Muscle layer of duodenum (tissue), 2 donors: ENCODE data around the gene ITGB1BP1.

Experiments used
- H3K27ac ChIP-seq: one replicate; pipeline ENCODE4 v1.7.0; 2013; ENCODE audit warnings: mild to moderate bottlenecking, low read length
- H3K27me3 ChIP-seq: one replicate; pipeline ENCODE4 v1.7.0; 2013; ENCODE audit warnings: low read depth, mild to moderate bottlenecking, control low read depth, low read length
- H3K36me3 ChIP-seq, 2 donors: one replicate each; pipeline ENCODE4 v1.7.0; 2013; ENCODE audit warnings: low read length in 2 of 2, control low read depth in 1 of 2, mild to moderate bottlenecking in 1 of 2; ENCODE audit not compliant: insufficient read depth in 2 of 2, control insufficient read depth in 1 of 2
- H3K4me1 ChIP-seq, 2 donors: one replicate each; pipeline ENCODE4 v1.7.0; 2013; ENCODE audit warnings: low read length in 2 of 2, mild to moderate bottlenecking in 2 of 2, control low read depth in 1 of 2, moderate library complexity in 1 of 2; ENCODE audit not compliant: insufficient read depth in 2 of 2, control insufficient read depth in 1 of 2
- H3K4me3 ChIP-seq, 2 donors: one replicate each; pipeline ENCODE4 v1.7.0; 2013; ENCODE audit warnings: low read length in 2 of 2, low read depth in 1 of 2, mild to moderate bottlenecking in 1 of 2
- H3K9me3 ChIP-seq, 2 donors: one replicate each; pipeline ENCODE4 v1.7.0; 2013; ENCODE audit warnings: low read length in 2 of 2, control low read depth in 1 of 2, mild to moderate bottlenecking in 1 of 2; ENCODE audit not compliant: control insufficient read depth in 1 of 2
- donor health status: healthy.

The ITGB1BP1 gene

GRCh38 chr2:9460441-9461017 is 37.2 kb upstream of the ITGB1BP1 start:
- no peak overlapping the region for H3K4me3 ChIP-seq
- no peaks in the 10 kb centered on the region for H3K27me3 ChIP-seq
- H3K36me3 ChIP-seq, result peaks cover 19 to 21% of the 10 kb centered on the region in 2 donors
- H3K9me3 ChIP-seq, result no peaks in the 10 kb centered on the region
- H3K27ac ChIP-seq, result no peak overlapping the region
- H3K4me1 ChIP-seq, result peaks cover 0 to 3% of the 10 kb centered on the region in 2 donors

DNA sequence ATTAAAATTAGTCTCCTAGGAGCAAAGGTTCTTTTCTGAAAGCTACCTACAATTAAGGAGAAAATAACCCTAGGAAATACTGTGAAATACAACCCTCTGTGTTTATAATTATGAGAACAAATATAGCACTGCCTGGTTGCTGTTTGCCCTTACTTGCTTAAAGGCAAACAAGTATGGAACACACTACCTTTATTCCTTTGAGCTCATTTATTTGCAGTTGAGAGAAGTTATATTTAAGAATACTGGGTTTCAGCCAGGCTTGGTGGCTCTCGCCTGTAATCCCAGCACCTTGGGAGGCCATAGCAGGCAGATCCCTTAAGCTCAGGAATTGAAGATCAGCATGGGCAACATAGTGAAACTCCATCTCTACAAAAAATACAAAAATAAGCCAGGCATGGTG is 27.9 kb upstream of the ITGB1BP1 start:
- Histone ChIP-seq H3K36me3 (peaks cover 9 to 42% of the 10 kb centered on the region in 2 donors), H3K9me3 (no peaks in the 10 kb centered on the region), H3K27me3 (no peaks in the 10 kb centered on the region), H3K4me1 (no peaks in the 10 kb centered on the region), H3K4me3 (no peak overlapping the region), H3K27ac (no peak overlapping the region)

- no peak overlapping the region for H3K27ac ChIP-seq
- H3K4me3 ChIP-seq, result no peak overlapping the region
- peaks cover 29 to 48% of the 10 kb centered on the region in 2 donors for H3K36me3 ChIP-seq
- no peaks in the 10 kb centered on the region for H3K4me1 ChIP-seq
- no peaks in the 10 kb centered on the region for H3K27me3 ChIP-seq
- H3K9me3 ChIP-seq, result no peaks in the 10 kb centered on the region
Observed at GRCh38 chr2:9445089-9445488, 21.8 kb upstream of the ITGB1BP1 start.

DNA sequence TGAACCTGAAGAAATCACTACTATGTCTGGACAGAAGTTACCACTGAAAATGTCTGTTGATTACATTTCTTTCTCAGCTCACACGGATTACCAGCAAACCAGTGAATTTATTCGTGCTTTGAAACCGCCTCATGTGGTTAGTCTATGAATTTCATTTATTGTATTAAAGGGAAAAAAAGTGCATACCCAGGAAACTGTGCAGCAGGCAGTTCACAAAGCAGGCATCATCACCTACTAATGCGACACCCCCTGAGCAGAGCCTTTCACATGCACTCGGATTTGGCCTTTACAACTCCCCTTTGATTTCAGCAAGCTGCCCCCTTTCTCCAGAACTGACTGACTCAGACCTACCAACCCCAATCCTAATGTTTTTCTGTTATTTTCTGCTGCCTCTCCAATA is 20.2 kb upstream of the ITGB1BP1 start:
- Histone ChIP-seq H3K4me1 (no peaks in the 10 kb centered on the region), H3K4me3 (no peak overlapping the region), H3K27me3 (no peaks in the 10 kb centered on the region), H3K36me3 (peaks cover 29 to 38% of the 10 kb centered on the region in 2 donors), H3K27ac (no peak overlapping the region), H3K9me3 (no peaks in the 10 kb centered on the region)

DNA sequence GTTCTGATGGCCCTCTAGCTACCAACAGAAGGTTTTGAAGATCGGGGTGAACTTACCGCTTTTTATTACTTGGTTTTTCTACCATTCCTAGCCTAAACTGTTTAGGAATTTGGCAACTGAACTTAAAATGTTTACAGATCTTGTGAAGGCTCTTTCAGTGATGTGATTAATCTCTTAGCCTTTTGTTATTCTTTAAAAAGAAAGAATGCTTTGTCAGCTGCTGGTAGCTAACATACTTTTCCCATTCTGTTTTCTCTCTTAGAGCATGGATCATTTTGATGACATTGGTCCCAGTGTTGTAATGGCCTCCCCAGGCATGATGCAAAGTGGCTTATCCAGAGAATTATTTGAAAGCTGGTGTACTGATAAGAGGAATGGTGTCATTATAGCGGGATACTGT is 18.2 kb upstream of the ITGB1BP1 start:
- Histone ChIP-seq H3K36me3 (peaks cover 30 to 48% of the 10 kb centered on the region in 2 donors), H3K4me3 (no peak overlapping the region), H3K27ac (no peak overlapping the region), H3K9me3 (no peaks in the 10 kb centered on the region), H3K4me1 (no peaks in the 10 kb centered on the region), H3K27me3 (no peaks in the 10 kb centered on the region)

DNA sequence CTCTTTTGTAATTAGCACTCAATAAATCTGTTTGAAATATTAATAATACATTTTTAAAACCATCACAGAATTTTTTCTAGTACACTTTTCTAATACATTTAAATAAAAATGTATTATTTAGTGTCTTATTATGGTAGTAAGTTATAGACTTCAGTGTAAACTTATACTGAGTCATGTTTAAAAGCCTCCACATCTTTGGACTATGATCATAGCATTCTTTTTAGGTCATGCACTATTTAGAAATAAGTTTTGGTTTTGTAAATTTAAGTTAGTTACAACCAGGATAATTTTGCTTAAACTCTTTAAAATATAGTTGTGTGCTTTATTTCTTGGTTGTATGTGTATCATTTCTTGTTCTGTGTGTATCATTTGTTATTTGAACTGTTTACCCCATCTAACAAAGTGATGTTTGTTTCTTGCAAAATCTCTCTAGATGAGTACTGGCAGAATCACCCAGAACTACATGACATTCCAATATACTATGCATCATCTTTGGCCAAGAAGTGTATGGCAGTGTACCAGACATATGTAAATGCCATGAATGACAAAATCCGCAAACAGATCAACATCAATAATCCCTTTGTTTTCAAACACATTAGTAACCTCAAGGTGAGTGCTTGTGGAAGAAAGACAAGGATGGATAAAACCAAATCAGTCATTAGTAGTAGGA is 16.9 kb upstream of the ITGB1BP1 start:
- peaks cover 25 to 45% of the 10 kb centered on the region in 2 donors for H3K36me3 ChIP-seq
- no peak overlapping the region for H3K4me3 ChIP-seq
- H3K4me1 ChIP-seq, result no peaks in the 10 kb centered on the region
- no peak overlapping the region for H3K27ac ChIP-seq
- no peaks in the 10 kb centered on the region for H3K9me3 ChIP-seq
- H3K27me3 ChIP-seq, result no peaks in the 10 kb centered on the region

GRCh38 chr2:9439536-9439935 is 16.2 kb upstream of the ITGB1BP1 start:
- Histone ChIP-seq H3K27ac (no peak overlapping the region), H3K9me3 (no peaks in the 10 kb centered on the region), H3K4me3 (no peak overlapping the region), H3K4me1 (no peaks in the 10 kb centered on the region), H3K27me3 (no peaks in the 10 kb centered on the region), H3K36me3 (peaks cover 30 to 48% of the 10 kb centered on the region in 2 donors)

DNA sequence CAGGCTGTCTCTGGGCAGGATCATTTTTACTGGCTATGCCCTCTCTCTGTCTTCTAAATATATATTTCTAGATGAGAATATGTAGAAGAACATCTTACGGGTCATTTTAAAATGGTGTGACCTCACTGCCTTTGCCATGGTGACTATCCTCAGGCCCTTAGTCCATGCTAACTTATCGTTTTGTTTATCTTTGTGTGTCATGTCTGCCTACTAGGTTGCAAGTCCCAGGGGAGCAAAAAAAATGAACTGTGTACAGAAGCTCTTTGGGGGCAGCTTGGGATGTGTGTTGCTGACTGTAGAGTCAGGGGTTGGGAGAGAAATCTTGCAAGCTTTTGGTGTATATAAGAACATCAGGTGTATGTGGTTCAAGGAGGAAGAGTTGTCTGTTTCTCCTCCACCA is 11.2 kb upstream of the ITGB1BP1 start:
- Histone ChIP-seq H3K4me3 (no peak overlapping the region), H3K4me1 (no peaks in the 10 kb centered on the region), H3K27me3 (no peaks in the 10 kb centered on the region), H3K27ac (no peak overlapping the region), H3K36me3 (peaks cover 43 to 73% of the 10 kb centered on the region in 2 donors), H3K9me3 (no peaks in the 10 kb centered on the region)

GRCh38 chr2:9430316-9431293 is 7.3 kb upstream of the ITGB1BP1 start:
- Histone ChIP-seq H3K4me3 (no peak overlapping the region), H3K36me3 (peaks cover 37 to 58% of the 10 kb centered on the region in 2 donors), H3K9me3 (no peaks in the 10 kb centered on the region), H3K27me3 (no peaks in the 10 kb centered on the region), H3K4me1 (no peaks in the 10 kb centered on the region), H3K27ac (no peak overlapping the region)

DNA sequence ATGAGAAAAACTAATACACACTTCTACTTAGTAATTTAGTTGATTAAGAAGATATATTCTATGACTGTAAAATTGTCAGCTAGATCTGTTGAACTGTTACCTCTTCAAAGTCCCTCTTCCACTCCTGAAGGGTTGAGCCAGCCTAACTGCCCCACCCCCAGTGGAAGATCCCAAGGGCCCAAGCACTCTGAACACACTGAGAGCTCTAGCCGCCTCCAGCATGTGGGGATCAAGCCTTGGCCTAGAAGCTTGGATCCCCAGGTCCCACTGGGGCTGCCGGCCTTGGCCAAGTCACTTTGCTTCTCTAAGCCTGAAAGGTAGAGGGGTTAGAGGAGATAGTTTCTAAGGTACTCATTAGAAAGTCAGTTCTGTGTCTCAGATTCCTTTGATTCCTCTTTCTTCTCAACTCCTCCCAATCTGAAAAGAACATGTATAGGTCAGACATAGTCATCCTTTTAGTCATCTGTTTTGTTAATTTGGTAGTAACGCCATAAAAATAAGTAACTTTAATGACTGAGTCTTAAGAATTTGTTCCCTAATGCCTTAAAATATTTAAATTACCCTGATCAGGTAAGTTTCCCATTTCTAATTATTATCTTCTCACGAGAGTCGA is 5.7 kb upstream of the ITGB1BP1 start:
- H3K9me3 ChIP-seq, result no peaks in the 10 kb centered on the region
- peaks cover 32 to 47% of the 10 kb centered on the region in 2 donors for H3K36me3 ChIP-seq
- H3K27ac ChIP-seq, result no peak overlapping the region
- H3K4me1 ChIP-seq, result peaks cover 4 to 9% of the 10 kb centered on the region in 2 donors
- H3K27me3 ChIP-seq, result no peaks in the 10 kb centered on the region
- H3K4me3 ChIP-seq, result no peak overlapping the region
